GM12864 (cell line): ENCODE data around the gene POC1B.
A peak's percentile ranks its signal among the peaks of the same experiment; 100 is the strongest.

Experiments used
- DNase-seq: peaks from one replicate; pipeline ENCODE4 v3.0.0-alpha.2; 2011; ENCODE audit warnings: low read depth
- H3K4me3 ChIP-seq: 2 replicates; pipeline ENCODE4 v1.5.1; 2011; ENCODE audit warnings: mild to moderate bottlenecking, low read depth, low read length, control low read depth
- CTCF ChIP-seq: IDR thresholded peaks from 2 replicates; pipeline ENCODE4 v1.5.1; 2011; ENCODE audit warnings: low read depth, mild to moderate bottlenecking, moderate library complexity, low read length, control low read depth, inconsistent platforms; ENCODE audit errors: missing control alignments

Gene POC1B

DNA sequence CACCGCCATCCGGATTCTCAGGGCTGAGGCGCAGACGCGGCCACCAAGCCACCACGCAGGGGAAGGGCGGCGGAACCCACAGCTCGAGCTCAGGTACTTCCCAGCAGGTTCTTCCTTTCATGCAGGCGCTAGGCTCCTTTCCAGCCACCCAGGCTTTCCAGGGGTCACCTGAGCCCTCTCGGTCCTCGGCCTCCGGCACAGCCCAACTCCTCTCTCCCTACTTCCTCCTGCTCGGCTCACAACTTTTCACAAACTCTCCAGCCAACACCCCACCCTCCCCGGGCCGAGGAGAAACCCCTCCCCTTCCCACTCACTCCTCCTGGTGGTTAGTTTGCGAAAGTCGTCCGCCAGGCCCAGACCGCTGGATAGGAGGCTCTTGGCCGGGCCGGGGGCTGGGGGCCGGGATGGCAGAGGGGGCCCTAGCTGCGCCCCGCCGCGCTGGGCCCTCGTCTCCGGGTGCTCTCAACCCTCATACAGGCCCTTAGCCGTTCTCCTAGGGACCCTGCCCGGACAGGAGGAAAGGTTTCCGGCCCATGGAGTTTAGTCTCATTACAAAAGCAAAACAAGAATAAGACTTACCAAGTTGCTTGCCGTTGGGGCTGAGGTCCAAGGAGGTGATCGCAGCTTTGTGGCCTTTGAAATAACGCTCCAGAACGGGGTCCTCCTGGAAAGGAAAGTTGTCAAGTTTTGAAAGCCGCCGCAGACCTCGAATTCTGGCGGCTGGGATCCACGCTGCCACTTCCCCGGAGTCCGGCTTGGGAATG lies 1.1 kb downstream of the POC1B start, which contains the start of gene GALNT4:
Gene GALNT4 (minus strand): TSS at position 256 of the 764 bp plus-strand sequence. CDS start 247 bp downstream, at position 9.
- H3K4me3 ChIP-seq = peak within 1 kb of the TSS; percentile 99
- peak; percentile 58 for TF ChIP-seq CTCF
- peak; percentile 66 for DNase-seq

- no peak for TF ChIP-seq CTCF
- no peak for DNase-seq
- H3K4me3 ChIP-seq = peak overlapping the region; percentile 99
Measured at GRCh38 chr12:89523843-89524540, 1.9 kb downstream of the POC1B start.

GRCh38 chr12:89523393-89523792 lies 2.5 kb downstream of the POC1B start:
- no peak overlapping the region for H3K4me3 ChIP-seq
- no peak for DNase-seq
- no peak for TF ChIP-seq CTCF

DNA sequence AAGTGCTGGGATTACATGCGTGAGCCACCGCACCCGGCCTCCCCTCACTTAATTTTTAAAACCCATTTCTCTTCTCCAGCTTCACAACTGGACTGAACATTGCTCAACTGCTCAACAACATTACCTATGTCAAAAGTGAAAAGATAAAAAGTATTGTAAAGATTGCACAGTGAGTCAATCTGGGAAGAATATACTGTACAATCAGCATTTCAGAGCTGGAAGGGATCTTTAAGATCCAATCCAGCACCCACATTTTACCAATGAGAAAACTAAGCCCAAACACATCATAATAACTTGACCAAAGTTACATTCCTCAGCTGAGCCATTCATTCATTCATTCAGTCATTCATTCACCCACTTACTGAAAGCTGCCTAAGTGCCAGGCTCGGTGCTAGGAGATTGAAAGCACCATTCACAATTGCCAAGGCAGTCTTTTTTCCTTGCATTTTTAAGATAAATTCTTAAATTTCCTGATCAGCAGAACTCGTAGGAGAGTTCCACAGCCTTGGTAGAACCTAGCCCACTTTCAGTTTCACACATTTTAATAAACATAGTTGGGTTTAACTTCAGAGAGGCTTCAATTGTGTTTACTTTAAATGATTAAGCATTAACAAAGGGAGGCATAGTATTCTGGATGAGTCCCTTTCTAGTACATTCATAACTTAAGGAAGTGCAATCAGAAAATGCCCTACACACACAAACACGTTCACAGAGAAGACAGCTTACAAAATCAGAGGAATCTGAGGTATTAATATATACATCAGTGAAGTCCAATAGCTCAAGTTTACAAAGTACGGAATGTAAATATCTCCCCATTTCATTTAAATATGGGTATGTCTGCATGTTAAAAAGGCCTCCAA lies 4.3 kb downstream of the POC1B start:
- no peak overlapping the region for H3K4me3 ChIP-seq
- no peak for TF ChIP-seq CTCF
- no peak for DNase-seq

- no peak for DNase-seq
- H3K4me3 ChIP-seq = no peak overlapping the region
- no peak for TF ChIP-seq CTCF
Measured at GRCh38 chr12:89517720-89518119, 8.1 kb downstream of the POC1B start.

DNA sequence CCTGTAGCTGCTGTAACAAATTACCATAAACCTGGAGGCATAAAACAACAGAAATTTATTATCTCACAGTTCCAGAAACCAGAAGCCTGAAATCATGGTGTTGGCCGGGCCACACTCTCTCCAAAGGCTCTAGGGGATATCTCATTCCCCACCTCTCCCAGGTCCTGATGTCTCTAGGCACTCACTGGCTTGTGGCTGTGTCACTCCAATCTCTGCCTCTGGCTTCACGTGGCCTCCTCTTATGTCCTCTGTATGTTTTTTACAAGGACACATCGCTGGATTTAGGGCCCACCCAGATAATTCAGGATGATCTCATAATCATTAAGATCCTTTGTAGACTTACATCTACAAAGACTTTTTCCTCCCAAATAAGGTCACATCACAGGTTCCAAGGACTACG lies 9.2 kb downstream of the POC1B start:
- DNase-seq = no peak
- TF ChIP-seq CTCF = no peak
- H3K4me3 ChIP-seq = no peak overlapping the region
